Measurements from ENCODE around the gene LY6G6D.

Gene LY6G6D

GRCh38 chr6:31767096-31767645 is 52.0 kb downstream of the LY6G6D start:
- DNase-seq, result no peak
